K562 (cell line): Measurements from ENCODE around the gene FATE1.

Source experiments
- ATF2 ChIP-seq: sonication (generic); formaldehyde crosslinking; IDR thresholded peaks from 2 replicates; pipeline ENCODE4 v1.8.1; 2022; ENCODE audit warnings: missing genetic modification reagents
- ATF3 ChIP-seq, 2 experiments: fragments of 450-650 bp in 1 of 2; sonication (generic) in 1 of 2; formaldehyde crosslinking in 1 of 2; IDR thresholded peaks in 1 of 2; conservative IDR thresholded peaks in 1 of 2; 2 replicates each; pipeline versions ENCODE4 v1.6.1 to v1.8.1; 2016 to 2023; ENCODE audit warnings: mild to moderate bottlenecking in 2 of 2, moderate library complexity in 2 of 2, inconsistent platforms in 1 of 2, missing genetic modification reagents in 1 of 2
- BCOR ChIP-seq: fragments of 450-650 bp; IDR thresholded peaks from 2 replicates; pipeline ENCODE4 v1.6.1; 2016
- CTCF ChIP-seq, 3 experiments: IDR thresholded peaks in 2 of 3; conservative IDR thresholded peaks in 1 of 3; 2 replicates each; pipeline ENCODE4 v1.5.1; 2011 to 2012; ENCODE audit warnings: low read length in 3 of 3, mild to moderate bottlenecking in 3 of 3, control low read depth in 2 of 3, improper control_type of control experiment in 1 of 3, inconsistent platforms in 1 of 3, low read depth in 1 of 3, mixed read lengths in 1 of 3, moderate library complexity in 1 of 3; ENCODE audit not compliant: insufficient read depth in 2 of 3
- ELK1 ChIP-seq: sonication (generic); formaldehyde crosslinking; IDR thresholded peaks from 2 replicates; pipeline ENCODE4 v1.8.1; 2022; ENCODE audit warnings: missing genetic modification reagents
- MAFG ChIP-seq: fragments of 450-650 bp; conservative IDR thresholded peaks from 2 replicates; pipeline ENCODE4 v1.6.1; 2016; ENCODE audit warnings: missing genetic modification characterization, missing compliant biosample characterization
- NELFE ChIP-seq: IDR thresholded peaks from 2 replicates; pipeline ENCODE4 v1.6.1; 2011; ENCODE audit warnings: mild to moderate bottlenecking; ENCODE audit not compliant: insufficient read depth, insufficient read length
- POLR2A ChIP-seq: fragments of 450-650 bp; conservative IDR thresholded peaks from 2 replicates; pipeline ENCODE4 v1.6.1; 2016
- POLR2AphosphoS5 ChIP-seq: IDR thresholded peaks from 2 replicates; pipeline ENCODE4 v1.6.1; 2011; ENCODE audit warnings: mild to moderate bottlenecking, low read depth, low read length, moderate library complexity; ENCODE audit not compliant: control insufficient read depth, insufficient read depth
- POLR2G ChIP-seq: fragments of 200-400 bp; formaldehyde crosslinking; IDR thresholded peaks from 2 replicates; pipeline ENCODE4 v1.6.1; 2017; ENCODE audit warnings: low read depth, mild to moderate bottlenecking, antibody characterized with exemption, low read length, moderate library complexity
- ZFX ChIP-seq: sonication (generic); formaldehyde crosslinking; IDR thresholded peaks from 2 replicates; pipeline ENCODE4 v1.8.0; 2022; ENCODE audit warnings: mild to moderate bottlenecking, missing genetic modification reagents, moderate library complexity
- ZNF639 ChIP-seq, 2 experiments: fragments of 200-800 bp in 1 of 2; sonication (Bioruptor generic) in 1 of 2; sonication (generic) in 1 of 2; formaldehyde crosslinking in 1 of 2; IDR thresholded peaks in 1 of 2; conservative IDR thresholded peaks in 1 of 2; 2 replicates each; pipeline versions ENCODE4 v1.5.0 to v1.6.1; 2016 to 2020; ENCODE audit warnings: missing compliant biosample characterization in 1 of 2, missing genetic modification characterization in 1 of 2, missing genetic modification reagents in 1 of 2
- ZNF696 ChIP-seq: fragments of 250-450 bp; sonication (Bioruptor Pico); conservative IDR thresholded peaks from 2 replicates; pipeline ENCODE4 v1.4.0; 2020; ENCODE audit warnings: mild to moderate bottlenecking, moderate library complexity

GRCh38 chrX:151729056-151729725, 13.4 kb downstream of the FATE1 start:
- TF ChIP-seq POLR2A, result no peak
- no peak for TF ChIP-seq BCOR
- no peak for TF ChIP-seq POLR2G
- TF ChIP-seq ELK1 (CRISPR knock-in tag), result no peak
- no peak for TF ChIP-seq CTCF (IDR thresholded peaks at IDR 0.05 in 2 of 3, conservative IDR thresholded peaks at IDR 0.05 in 1 of 3; ENCODE audit: insufficient read depth in 2 of 3, low read depth in 1 of 3, low read length in 3 of 3)
- no peak for TF ChIP-seq ZNF696
- no peak for TF ChIP-seq ZNF639 (CRISPR knock-in tag; conservative IDR thresholded peaks at IDR 0.05 in 1 of 2, IDR thresholded peaks at IDR 0.05 in 1 of 2)
- no peak for TF ChIP-seq NELFE
- TF ChIP-seq MAFG (tag), result no peak
- no peak for TF ChIP-seq ATF3 (IDR thresholded peaks at IDR 0.05)
- no peak for TF ChIP-seq ATF3 (CRISPR knock-in tag; conservative IDR thresholded peaks at IDR 0.05)
- TF ChIP-seq ATF2 (CRISPR knock-in tag), result no peak
- TF ChIP-seq POLR2AphosphoS5, result no peak
- no peak for TF ChIP-seq ZFX (CRISPR knock-in tag)
